IgD-negative memory B cell (primary cell): ENCODE results near the gene ZZZ3. TPM values are rescaled to one million over a fixed set of nuclear protein-coding genes. Genes with fewer than 3 reads are reported as not detected.
"Not testable (repeated sequence)": the region's sequence is repeated elsewhere in the genome, so short reads cannot be mapped to it uniquely, and the experiment has no call there.

Source experiments
- H3K27ac Mint-ChIP-seq, 3 donors: one replicate each; pipeline ENCODE4 v1.8.0; 2020 to 2022; ENCODE audit warnings: mild to moderate bottlenecking in 3 of 3, mixed read lengths in 3 of 3, moderate library complexity in 1 of 3
- H3K27me3 Mint-ChIP-seq: one replicate; pipeline ENCODE4 v1.8.0; 2021; ENCODE audit warnings: mixed read lengths
- H3K36me3 Mint-ChIP-seq: one replicate; pipeline ENCODE4 v1.8.0; 2020; ENCODE audit warnings: mild to moderate bottlenecking, mixed read lengths
- H3K4me1 Mint-ChIP-seq, 3 donors: one replicate each; pipeline ENCODE4 v1.8.0; 2020 to 2022; ENCODE audit warnings: mixed read lengths in 3 of 3, mild to moderate bottlenecking in 1 of 3
- H3K4me3 Mint-ChIP-seq, 4 donors: one replicate each; pipeline ENCODE4 v1.8.0; 2020 to 2022; ENCODE audit warnings: mild to moderate bottlenecking in 4 of 4, mixed read lengths in 4 of 4, moderate library complexity in 3 of 4
- H3K9me3 Mint-ChIP-seq, 3 donors: one replicate each; pipeline ENCODE4 v1.8.0; 2020 to 2021; ENCODE audit warnings: mixed read lengths in 3 of 3, mild to moderate bottlenecking in 1 of 3
- polyA plus RNA-seq: library from polyadenylated mRNA; unstranded; fragments of 300-500 nt; fragmentation: Illumina TruSeq; gene quantifications from one replicate; pipeline ENCODE4 v1.2.3, GENCODE V29; 2021

The ZZZ3 gene
- polyA plus RNA-seq, 1 donor from 2014 or later = 32.6 TPM

- H3K36me3 Mint-ChIP-seq = peaks cover 23% of the 10 kb centered on the region
- H3K27me3 Mint-ChIP-seq = no peaks in the 10 kb centered on the region
- peaks cover 4 to 21% (median 9%) of the 10 kb centered on the region in 3 donors for H3K9me3 Mint-ChIP-seq
- H3K4me3 Mint-ChIP-seq = peak overlapping the region in 2 of 4 donors; percentile 17 to 46
- no peak overlapping the region for H3K27ac Mint-ChIP-seq
- H3K4me1 Mint-ChIP-seq = peaks cover 22 to 27% (median 24%) of the 10 kb centered on the region in 3 donors
Measured at GRCh38 chr1:77652268-77652667, 30.2 kb downstream of the ZZZ3 start.

- peaks cover 13 to 21% (median 19%) of the 10 kb centered on the region in 3 donors for H3K4me1 Mint-ChIP-seq
- H3K36me3 Mint-ChIP-seq = peaks cover 29% of the 10 kb centered on the region
- H3K27ac Mint-ChIP-seq = no peak overlapping the region
- H3K9me3 Mint-ChIP-seq = peaks cover 4 to 25% (median 9%) of the 10 kb centered on the region in 3 donors
- no peaks in the 10 kb centered on the region for H3K27me3 Mint-ChIP-seq
- peak overlapping the region in 1 of 4 donors; percentile 28 for H3K4me3 Mint-ChIP-seq
Measured at GRCh38 chr1:77649127-77649526, 33.3 kb downstream of the ZZZ3 start.

DNA sequence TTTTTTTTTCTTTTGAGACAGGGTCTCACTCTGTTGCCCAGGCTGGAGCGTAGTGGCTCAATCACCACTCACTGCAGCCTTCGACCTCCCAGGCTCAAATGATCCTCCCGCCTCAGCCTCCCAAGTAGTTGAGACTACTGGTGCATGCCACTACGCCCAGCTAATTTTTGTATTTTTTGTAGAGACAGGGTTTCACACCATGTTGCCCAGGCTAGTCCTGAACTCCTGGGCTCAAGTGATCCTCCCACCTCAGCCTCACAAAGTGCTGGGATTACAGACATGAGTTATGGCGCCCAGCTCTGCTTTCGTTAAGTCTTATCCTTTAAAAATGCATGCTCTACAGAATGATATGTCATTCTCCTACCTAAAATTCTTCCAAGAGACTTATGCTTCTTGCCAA is 36.2 kb downstream of the ZZZ3 start:
- not testable (repeated sequence) for H3K27me3 Mint-ChIP-seq, H3K4me3 Mint-ChIP-seq, H3K27ac Mint-ChIP-seq
- Mint-ChIP-seq H3K4me1 (peaks cover 5 to 12% (median 7%) of the 10 kb centered on the region in 3 donors), H3K36me3 (peaks cover 22% of the 10 kb centered on the region), H3K9me3 (peaks cover 4 to 22% (median 9%) of the 10 kb centered on the region in 3 donors)

DNA sequence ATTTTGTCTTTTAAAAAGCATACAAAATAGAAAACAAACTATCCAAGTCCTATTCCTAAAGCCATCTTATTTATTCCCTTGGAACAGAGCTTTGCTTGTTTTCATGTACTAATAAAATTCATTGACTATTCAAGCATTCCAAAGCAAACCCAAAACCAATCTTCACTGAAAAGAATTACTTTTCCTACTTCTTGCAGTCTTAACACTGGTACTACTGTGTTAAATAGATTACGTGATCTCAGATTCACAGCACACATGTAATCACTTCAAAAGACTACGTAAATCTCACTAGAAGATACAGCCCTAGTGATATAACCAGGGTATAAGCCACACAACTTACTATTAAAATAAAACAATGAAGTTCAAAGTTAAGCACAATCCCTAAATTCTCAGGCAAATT is 39.0 kb downstream of the ZZZ3 start:
- Mint-ChIP-seq H3K4me1 (peaks cover 4 to 10% (median 8%) of the 10 kb centered on the region in 3 donors), H3K27me3 (no peaks in the 10 kb centered on the region), H3K4me3 (no peak overlapping the region), H3K9me3 (peaks cover 1 to 6% (median 2%) of the 10 kb centered on the region in 3 donors), H3K27ac (no peak overlapping the region), H3K36me3 (peaks cover 15% of the 10 kb centered on the region)

DNA sequence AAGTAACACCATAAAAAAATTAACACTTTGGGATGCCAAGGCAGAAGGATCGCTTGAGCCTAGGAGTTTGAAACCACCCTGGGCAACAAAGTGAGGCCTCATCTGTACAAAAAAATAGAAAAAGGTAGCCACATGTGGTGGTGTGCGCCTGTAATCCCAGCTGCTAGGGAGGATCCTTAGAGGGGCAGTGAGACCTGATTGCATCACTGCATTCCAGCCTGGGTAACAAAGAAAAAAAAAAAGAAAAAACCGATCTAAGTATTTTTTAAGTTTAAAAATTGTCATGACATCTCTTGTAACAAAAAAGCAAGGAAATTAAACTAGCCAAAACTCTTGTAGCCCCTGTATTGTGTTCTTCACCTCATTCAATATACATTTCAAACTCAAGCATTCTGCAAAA is 39.5 kb downstream of the ZZZ3 start:
- peaks cover 17% of the 10 kb centered on the region for H3K36me3 Mint-ChIP-seq
- no peak overlapping the region for H3K27ac Mint-ChIP-seq
- no peak overlapping the region for H3K4me3 Mint-ChIP-seq
- H3K27me3 Mint-ChIP-seq = no peaks in the 10 kb centered on the region
- H3K9me3 Mint-ChIP-seq = peaks cover 0 to 4% (median 0%) of the 10 kb centered on the region in 3 donors
- peaks cover 4 to 10% (median 5%) of the 10 kb centered on the region in 3 donors for H3K4me1 Mint-ChIP-seq

DNA sequence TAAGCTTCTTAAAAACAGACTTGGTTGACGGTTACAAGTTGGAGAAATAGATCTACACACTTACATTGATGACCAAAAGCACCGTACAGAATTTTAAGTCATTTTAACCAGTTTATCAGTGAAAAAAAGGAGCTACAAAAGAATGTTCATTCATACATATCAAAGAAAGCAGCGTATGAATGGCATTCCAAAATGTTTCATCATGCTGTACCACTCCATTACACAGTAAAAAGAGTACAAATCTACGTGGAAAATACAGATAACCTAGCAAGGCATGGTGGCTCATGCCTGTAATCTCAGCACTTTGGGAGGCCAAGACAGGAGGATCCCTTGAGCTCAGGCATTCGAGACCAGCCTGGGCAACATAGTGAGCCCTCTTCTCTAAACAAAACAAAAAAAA is 40.3 kb downstream of the ZZZ3 start:
- Mint-ChIP-seq H3K27ac (no peak overlapping the region), H3K4me3 (no peak overlapping the region), H3K4me1 (peaks cover 4 to 10% (median 5%) of the 10 kb centered on the region in 3 donors), H3K36me3 (peaks cover 17% of the 10 kb centered on the region), H3K27me3 (no peaks in the 10 kb centered on the region), H3K9me3 (peaks cover 0 to 4% (median 0%) of the 10 kb centered on the region in 3 donors)

DNA sequence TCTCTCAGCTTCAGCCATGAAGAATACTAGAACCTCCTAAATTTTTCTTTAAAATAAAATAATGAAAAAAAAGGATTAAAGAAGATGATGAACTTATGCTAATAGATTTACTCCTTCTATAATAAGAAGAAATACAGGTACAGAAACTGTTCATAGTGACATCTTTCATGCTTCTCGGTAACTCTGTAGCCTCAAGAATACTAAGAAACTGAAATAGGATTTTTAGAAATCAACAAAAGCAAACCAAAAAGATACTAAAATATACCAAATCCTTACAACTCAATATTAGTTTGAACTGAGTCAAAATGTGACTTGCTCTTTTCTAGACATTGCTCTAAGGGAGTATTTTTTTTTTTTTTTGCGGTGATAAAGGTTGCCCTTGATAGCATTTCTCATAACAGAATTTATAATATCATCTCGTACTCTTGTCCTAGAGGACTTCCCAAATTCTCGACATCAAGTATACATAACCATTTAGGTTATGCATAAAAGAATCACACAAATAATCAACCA is 42.8 kb downstream of the ZZZ3 start:
- no peak overlapping the region for H3K4me3 Mint-ChIP-seq
- peaks cover 4 to 5% (median 4%) of the 10 kb centered on the region in 3 donors for H3K4me1 Mint-ChIP-seq
- peaks cover 12% of the 10 kb centered on the region for H3K36me3 Mint-ChIP-seq
- H3K27me3 Mint-ChIP-seq = no peaks in the 10 kb centered on the region
- no peak overlapping the region for H3K27ac Mint-ChIP-seq
- no peaks in the 10 kb centered on the region for H3K9me3 Mint-ChIP-seq

DNA sequence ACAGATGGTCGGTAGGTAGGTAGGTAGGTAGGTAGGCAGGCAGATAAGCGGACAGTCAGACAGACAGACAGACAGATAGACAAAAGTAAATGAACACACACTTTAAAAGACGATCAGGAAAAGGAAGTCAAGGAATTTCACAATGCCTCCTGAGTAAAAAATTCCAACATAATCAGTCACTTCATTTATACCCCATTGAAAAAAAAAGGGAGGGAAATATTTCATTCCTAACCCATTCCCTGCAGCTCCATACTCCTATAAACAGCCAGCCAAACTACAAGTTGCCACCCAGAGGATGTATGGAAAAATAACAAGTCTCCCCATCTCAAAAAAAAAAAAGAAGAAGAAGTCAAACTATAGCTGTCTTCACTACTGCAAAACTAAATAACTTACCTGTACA is 43.4 kb downstream of the ZZZ3 start:
- peaks cover 4 to 5% (median 4%) of the 10 kb centered on the region in 3 donors for H3K4me1 Mint-ChIP-seq
- H3K27ac Mint-ChIP-seq = no peak overlapping the region
- H3K4me3 Mint-ChIP-seq = no peak overlapping the region
- H3K9me3 Mint-ChIP-seq = no peaks in the 10 kb centered on the region
- H3K27me3 Mint-ChIP-seq = no peaks in the 10 kb centered on the region
- H3K36me3 Mint-ChIP-seq = peaks cover 15% of the 10 kb centered on the region

GRCh38 chr1:77636864-77637263 is 45.6 kb downstream of the ZZZ3 start:
- no peak overlapping the region for H3K4me3 Mint-ChIP-seq
- no peaks in the 10 kb centered on the region for H3K9me3 Mint-ChIP-seq
- peaks cover 0 to 5% (median 0%) of the 10 kb centered on the region in 3 donors for H3K4me1 Mint-ChIP-seq
- no peak overlapping the region for H3K27ac Mint-ChIP-seq
- H3K36me3 Mint-ChIP-seq = peaks cover 20% of the 10 kb centered on the region
- no peaks in the 10 kb centered on the region for H3K27me3 Mint-ChIP-seq

Other genes with a start within 250 kb of the ZZZ3 start
- gene USP33, start 77.2 kb upstream of the ZZZ3 start, polyA plus RNA-seq = 30.1 TPM
- 9.1 TPM for gene MIGA1, start 97.0 kb upstream of the ZZZ3 start, polyA plus RNA-seq
- gene NEXN, start 206.0 kb upstream of the ZZZ3 start, polyA plus RNA-seq = 3.8 TPM